BLaER1 (cell line): Measurements from ENCODE around the gene FMN2.

Experiments used
- H3K27ac ChIP-seq: shearing (Covaris generic); formaldehyde crosslinking; 2 replicates; pipeline ENCODE4 v1.8.1; 2022
- H3K27me3 ChIP-seq: shearing (Covaris generic); formaldehyde crosslinking; 2 replicates; pipeline ENCODE4 v1.8.1; 2022
- H3K36me3 ChIP-seq: shearing (Covaris generic); formaldehyde crosslinking; 2 replicates; pipeline ENCODE4 v1.8.1; 2022
- H3K4me1 ChIP-seq: shearing (Covaris generic); formaldehyde crosslinking; 2 replicates; pipeline ENCODE4 v1.8.1; 2022
- H3K4me2 ChIP-seq: shearing (Covaris generic); formaldehyde crosslinking; 2 replicates; pipeline ENCODE4 v1.8.1; 2022
- H3K4me3 ChIP-seq: shearing (Covaris generic); formaldehyde crosslinking; 2 replicates; pipeline ENCODE4 v1.8.1; 2022
- H3K9ac ChIP-seq: shearing (Covaris generic); formaldehyde crosslinking; 2 replicates; pipeline ENCODE4 v1.8.1; 2022
- H3K9me3 ChIP-seq: shearing (Covaris generic); formaldehyde crosslinking; 2 replicates; pipeline ENCODE4 v1.8.1; 2022
- H4K20me1 ChIP-seq: shearing (Covaris generic); formaldehyde crosslinking; 2 replicates; pipeline ENCODE4 v1.8.1; 2022
- Cebpa-rat ChIP-seq: shearing (Covaris generic); IDR thresholded peaks from 2 replicates; pipeline ENCODE4 v1.8.1; 2022

The FMN2 gene

DNA sequence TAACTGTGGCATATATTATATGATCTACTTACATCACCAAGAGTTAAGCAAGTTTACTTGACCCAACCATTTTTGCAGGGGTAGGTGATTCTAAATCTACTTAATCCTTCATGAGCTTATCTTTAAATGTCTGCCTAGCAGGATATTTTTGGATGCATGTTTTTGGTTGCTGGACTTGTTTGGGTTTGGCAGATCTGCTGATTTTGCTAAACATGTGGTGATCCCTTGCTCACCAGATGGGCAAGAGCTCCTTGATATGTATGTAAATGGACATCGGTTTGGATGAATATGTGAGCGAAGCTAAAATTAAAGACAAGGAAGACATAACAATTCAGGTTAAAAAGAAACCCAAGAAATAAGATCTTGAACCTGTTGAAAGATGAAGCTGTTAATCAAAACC is 36.7 kb downstream of the FMN2 start:
- H3K27me3 ChIP-seq: no peaks in the 10 kb centered on the region
- H4K20me1 ChIP-seq: no peaks in the 10 kb centered on the region
- TF ChIP-seq Cebpa-rat: no peak
- H3K4me2 ChIP-seq: no peak overlapping the region
- no peaks in the 10 kb centered on the region for H3K36me3 ChIP-seq
- H3K27ac ChIP-seq: no peak overlapping the region
- H3K9me3 ChIP-seq: no peaks in the 10 kb centered on the region
- H3K9ac ChIP-seq: no peak overlapping the region
- no peak overlapping the region for H3K4me3 ChIP-seq
- no peaks in the 10 kb centered on the region for H3K4me1 ChIP-seq

DNA sequence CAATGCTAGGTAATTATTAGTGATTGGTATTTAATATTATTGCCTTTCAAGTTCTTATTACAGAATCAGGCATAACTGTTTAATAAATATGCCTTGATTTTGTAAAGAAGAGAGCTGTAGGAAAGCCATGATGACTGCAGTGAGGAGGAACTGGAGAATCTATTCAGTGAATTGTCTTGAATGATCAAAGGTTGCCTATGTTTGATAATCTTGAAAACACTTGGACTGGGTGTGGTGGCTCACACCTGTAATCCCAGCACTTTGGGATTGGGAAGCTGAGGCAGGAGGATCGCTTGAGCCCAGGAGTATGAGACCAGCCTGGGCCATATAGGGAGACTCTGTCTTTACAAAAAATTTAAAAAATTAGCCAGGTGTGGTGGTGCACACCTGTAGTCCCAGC is 42.4 kb downstream of the FMN2 start:
- no peaks in the 10 kb centered on the region for H3K36me3 ChIP-seq
- H3K4me2 ChIP-seq: no peak overlapping the region
- H3K4me1 ChIP-seq: no peaks in the 10 kb centered on the region
- H3K9me3 ChIP-seq: no peaks in the 10 kb centered on the region
- no peak overlapping the region for H3K27ac ChIP-seq
- TF ChIP-seq Cebpa-rat: no peak
- no peaks in the 10 kb centered on the region for H3K27me3 ChIP-seq
- H4K20me1 ChIP-seq: no peaks in the 10 kb centered on the region
- H3K9ac ChIP-seq: no peak overlapping the region
- no peak overlapping the region for H3K4me3 ChIP-seq

DNA sequence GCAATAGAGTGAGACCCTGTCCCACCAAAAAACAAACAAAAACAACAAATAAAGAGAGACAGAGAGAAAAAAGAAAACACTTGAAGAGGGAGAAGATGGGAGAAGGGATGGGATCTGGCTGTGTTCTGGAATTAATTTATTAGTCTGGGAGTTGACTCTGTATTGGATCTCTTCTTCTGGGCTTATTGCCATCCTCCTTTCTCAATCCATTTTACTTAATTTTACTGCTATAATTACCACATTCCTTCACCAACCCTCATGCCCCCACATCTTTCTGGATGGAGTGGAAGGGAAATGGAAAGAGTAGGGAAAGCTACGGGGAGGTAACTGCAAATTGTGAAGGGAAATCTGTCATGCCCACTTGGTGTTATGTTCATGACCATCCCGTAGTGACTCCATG is 42.9 kb downstream of the FMN2 start:
- no peak for TF ChIP-seq Cebpa-rat
- Histone ChIP-seq H3K4me2 (no peak overlapping the region), H3K9me3 (no peaks in the 10 kb centered on the region), H3K36me3 (no peaks in the 10 kb centered on the region), H3K27me3 (no peaks in the 10 kb centered on the region), H3K4me1 (no peaks in the 10 kb centered on the region), H3K4me3 (no peak overlapping the region), H3K27ac (no peak overlapping the region), H4K20me1 (no peaks in the 10 kb centered on the region), H3K9ac (no peak overlapping the region)

DNA sequence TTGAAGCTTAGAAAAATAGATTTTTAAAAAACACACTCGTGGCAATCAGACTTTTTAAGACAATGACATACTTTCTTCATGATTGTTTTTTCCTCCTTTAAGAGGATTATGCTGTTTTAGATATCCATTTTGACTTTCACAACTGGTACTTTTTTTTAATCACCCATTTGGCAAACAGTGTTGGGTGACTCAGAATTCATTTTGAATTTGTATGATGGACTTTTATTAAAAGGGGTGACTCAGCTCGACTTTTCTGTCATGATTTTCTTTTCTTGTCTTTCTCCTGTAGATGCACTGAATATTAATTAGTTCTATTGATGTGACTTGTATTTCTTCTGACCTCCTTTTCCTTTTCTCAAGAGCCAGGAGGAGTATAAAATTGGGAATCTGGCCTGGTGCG is 44.7 kb downstream of the FMN2 start:
- H3K4me3 ChIP-seq: no peak overlapping the region
- H3K4me2 ChIP-seq: no peak overlapping the region
- no peak overlapping the region for H3K9ac ChIP-seq
- H3K27ac ChIP-seq: no peak overlapping the region
- no peaks in the 10 kb centered on the region for H3K36me3 ChIP-seq
- TF ChIP-seq Cebpa-rat: no peak
- H4K20me1 ChIP-seq: no peaks in the 10 kb centered on the region
- H3K9me3 ChIP-seq: no peaks in the 10 kb centered on the region
- H3K4me1 ChIP-seq: no peaks in the 10 kb centered on the region
- no peaks in the 10 kb centered on the region for H3K27me3 ChIP-seq

DNA sequence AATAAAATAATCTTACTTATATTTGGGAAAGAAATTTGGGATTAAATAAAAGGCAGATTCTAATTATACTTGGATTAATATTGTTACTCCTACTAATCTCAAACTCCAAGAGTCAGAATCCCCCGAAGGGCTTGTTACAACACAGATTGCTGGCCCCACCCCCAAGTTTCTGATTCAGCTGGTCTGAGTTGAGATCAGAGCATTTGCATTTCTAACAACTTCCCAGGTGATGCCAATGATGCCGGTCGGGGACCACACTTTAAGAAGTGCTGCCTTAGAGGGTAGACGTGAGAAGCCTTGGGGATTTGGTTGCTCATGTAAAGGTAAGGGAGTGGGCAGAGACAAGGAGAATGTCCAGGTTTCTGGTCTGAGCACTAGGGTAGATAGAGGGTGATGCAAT is 47.2 kb downstream of the FMN2 start:
- H3K4me2 ChIP-seq: no peak overlapping the region
- no peaks in the 10 kb centered on the region for H3K27me3 ChIP-seq
- no peak overlapping the region for H3K27ac ChIP-seq
- H4K20me1 ChIP-seq: no peaks in the 10 kb centered on the region
- H3K36me3 ChIP-seq: no peaks in the 10 kb centered on the region
- H3K4me3 ChIP-seq: no peak overlapping the region
- H3K9me3 ChIP-seq: no peaks in the 10 kb centered on the region
- H3K9ac ChIP-seq: no peak overlapping the region
- no peak for TF ChIP-seq Cebpa-rat
- H3K4me1 ChIP-seq: no peaks in the 10 kb centered on the region

DNA sequence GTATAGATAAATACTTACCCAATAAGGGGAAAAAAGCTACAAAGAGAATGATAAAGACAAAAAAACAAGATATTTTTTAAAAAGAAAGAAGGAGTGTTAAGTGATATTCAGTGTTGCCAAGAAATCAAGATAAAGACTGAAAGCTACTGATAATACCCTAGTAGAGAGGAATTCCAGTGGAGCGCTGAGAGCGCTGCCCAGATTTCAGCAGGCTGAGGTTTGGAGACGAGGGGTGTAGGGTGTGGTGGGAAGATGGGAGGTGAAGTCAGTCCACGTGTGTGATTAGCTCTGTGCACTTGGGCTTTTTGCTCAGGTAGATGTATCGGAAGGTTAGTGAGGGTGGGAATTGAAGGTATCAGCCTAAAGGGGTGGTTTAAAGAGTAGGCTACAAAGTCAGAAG is 47.8 kb downstream of the FMN2 start:
- TF ChIP-seq Cebpa-rat: no peak
- Histone ChIP-seq H3K4me2 (no peak overlapping the region), H3K36me3 (no peaks in the 10 kb centered on the region), H3K9me3 (no peaks in the 10 kb centered on the region), H3K27me3 (no peaks in the 10 kb centered on the region), H3K4me1 (no peaks in the 10 kb centered on the region), H3K9ac (no peak overlapping the region), H3K4me3 (no peak overlapping the region), H4K20me1 (no peaks in the 10 kb centered on the region), H3K27ac (no peak overlapping the region)

DNA sequence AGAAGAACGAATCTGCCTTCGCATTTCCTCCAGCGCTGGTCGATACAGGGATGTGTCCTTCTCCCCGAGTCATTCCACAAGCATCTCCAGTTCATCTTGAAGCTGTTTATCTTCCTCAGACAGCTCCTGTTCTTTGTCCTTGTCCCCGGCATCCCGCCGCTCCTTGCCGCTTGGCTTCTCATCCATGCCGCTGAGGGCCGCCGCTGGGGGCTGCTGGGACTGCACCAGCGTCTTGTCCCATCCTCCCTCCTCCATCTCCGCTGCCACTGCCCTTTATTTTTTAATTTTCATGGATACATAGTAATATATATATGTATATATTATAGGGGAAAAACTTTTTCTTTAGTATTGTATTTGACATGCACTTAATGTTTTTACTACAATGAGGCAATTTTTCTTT is 53.4 kb downstream of the FMN2 start:
- Histone ChIP-seq H3K9me3 (no peaks in the 10 kb centered on the region), H3K4me1 (no peaks in the 10 kb centered on the region), H3K4me2 (no peak overlapping the region), H3K27me3 (no peaks in the 10 kb centered on the region), H3K4me3 (no peak overlapping the region), H3K27ac (no peak overlapping the region), H3K9ac (no peak overlapping the region), H4K20me1 (no peaks in the 10 kb centered on the region), H3K36me3 (no peaks in the 10 kb centered on the region)
- TF ChIP-seq Cebpa-rat: no peak

DNA sequence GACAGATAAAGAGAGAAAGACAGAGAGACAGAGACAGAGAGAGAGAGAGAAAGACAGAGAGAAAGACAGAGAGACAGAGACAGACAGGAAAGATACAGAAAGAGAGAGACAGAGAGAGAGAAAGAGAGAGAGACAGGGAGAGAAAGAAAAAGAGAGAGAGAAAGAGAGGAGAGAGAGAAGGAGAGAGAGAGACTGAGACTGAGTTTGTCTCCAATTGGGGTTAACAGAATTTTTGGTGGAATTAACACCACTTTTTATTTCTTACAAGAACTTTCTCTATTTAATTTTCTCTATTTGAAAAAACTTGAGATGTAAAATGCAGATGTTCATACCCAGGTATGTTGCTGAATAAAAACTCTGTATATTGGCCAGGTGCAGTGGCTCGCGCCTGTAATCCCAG is 56.6 kb downstream of the FMN2 start:
- Histone ChIP-seq H3K27me3 (no peaks in the 10 kb centered on the region), H3K27ac (no peak overlapping the region), H4K20me1 (no peaks in the 10 kb centered on the region), H3K4me3 (no peak overlapping the region), H3K4me1 (peaks cover 13% of the 10 kb centered on the region; the same call in 1 of the 2 replicates), H3K36me3 (no peaks in the 10 kb centered on the region), H3K9ac (no peak overlapping the region), H3K9me3 (no peaks in the 10 kb centered on the region), H3K4me2 (no peak overlapping the region)
- no peak for TF ChIP-seq Cebpa-rat

DNA sequence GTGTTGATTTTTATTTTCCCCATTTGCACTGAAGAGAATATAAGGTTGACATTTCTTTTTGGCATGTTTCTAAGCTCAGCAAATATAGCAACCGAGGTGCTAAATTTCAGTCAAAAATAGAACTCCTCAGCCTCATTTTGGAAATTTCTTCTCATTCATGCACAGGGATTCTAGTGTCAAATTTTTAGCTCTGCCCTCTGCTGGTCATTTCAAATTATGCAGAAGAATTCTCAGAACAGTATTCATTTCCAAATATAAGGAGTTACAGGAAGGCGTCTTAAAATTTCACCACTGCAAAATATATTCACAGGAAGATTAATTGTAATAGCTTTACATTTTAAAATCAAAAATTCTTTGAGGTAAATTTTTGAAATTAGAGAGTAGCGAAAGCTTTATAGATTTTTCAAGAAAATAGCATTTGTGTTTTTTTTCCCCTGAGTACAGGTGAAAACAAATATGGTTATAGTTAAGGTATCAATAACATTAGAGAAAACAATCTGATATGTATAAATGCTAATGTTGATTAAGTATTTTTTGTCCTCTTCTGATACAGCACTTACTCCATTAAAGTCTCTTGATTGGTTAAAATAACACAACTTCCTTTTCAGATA is 57.9 kb downstream of the FMN2 start:
- no peak for TF ChIP-seq Cebpa-rat
- no peaks in the 10 kb centered on the region for H3K27me3 ChIP-seq

DNA sequence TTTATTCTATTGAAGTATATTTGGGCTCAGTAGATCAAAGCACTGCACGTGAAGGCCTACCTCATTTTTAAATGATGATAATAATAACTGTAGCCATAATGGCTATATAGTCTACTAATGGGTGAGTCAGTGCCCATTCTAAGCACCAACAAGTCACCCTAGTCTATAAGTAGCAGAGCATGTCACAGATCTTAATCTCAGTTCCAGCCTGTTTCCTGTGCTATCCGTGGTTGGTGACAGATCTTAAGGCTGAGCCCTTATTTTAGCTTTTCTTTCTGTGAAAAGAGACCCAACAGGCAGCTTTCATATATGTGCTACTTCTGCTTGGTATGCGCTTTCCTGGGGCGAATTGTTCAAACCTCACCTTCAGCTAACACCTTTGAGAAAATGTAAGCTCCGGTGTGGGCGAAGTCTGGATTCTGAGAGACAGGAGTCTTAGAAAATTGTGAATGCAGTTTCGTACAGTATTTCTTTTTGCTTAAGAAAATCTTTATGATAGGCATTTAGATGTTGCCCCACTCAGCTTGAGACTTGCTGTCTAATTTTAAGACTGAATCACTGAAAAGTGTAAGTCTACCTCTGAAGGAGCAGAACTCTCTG is 59.6 kb downstream of the FMN2 start:
- Histone ChIP-seq H3K27ac (no peak overlapping the region), H3K4me3 (no peak overlapping the region), H3K9ac (no peak overlapping the region), H3K4me2 (0 out of 2 replicates have a peak overlapping the region, but pooled peaks have one; percentile 25), H4K20me1 (no peaks in the 10 kb centered on the region), H3K36me3 (no peaks in the 10 kb centered on the region), H3K27me3 (no peaks in the 10 kb centered on the region), H3K4me1 (peaks cover 13% of the 10 kb centered on the region; the same call in 1 of the 2 replicates), H3K9me3 (no peaks in the 10 kb centered on the region)
- TF ChIP-seq Cebpa-rat: no peak

More for the DNA sequence above, 57.9 kb downstream of the FMN2 start:
- Histone ChIP-seq H3K36me3 (no peaks in the 10 kb centered on the region), H3K9ac (no peak overlapping the region), H3K4me1 (peaks cover 13% of the 10 kb centered on the region; the same call in 1 of the 2 replicates), H3K4me2 (no peak overlapping the region), H4K20me1 (no peaks in the 10 kb centered on the region), H3K27ac (no peak overlapping the region), H3K4me3 (no peak overlapping the region), H3K9me3 (no peaks in the 10 kb centered on the region)
